Muscle layer of duodenum (tissue), 2 donors: Measurements from ENCODE around the gene IL24.

Experiments
- H3K27ac ChIP-seq: one replicate; pipeline ENCODE4 v1.7.0; 2013; ENCODE audit warnings: mild to moderate bottlenecking, low read length
- H3K27me3 ChIP-seq: one replicate; pipeline ENCODE4 v1.7.0; 2013; ENCODE audit warnings: low read depth, mild to moderate bottlenecking, control low read depth, low read length
- H3K36me3 ChIP-seq, 2 donors: one replicate each; pipeline ENCODE4 v1.7.0; 2013; ENCODE audit warnings: low read length in 2 of 2, control low read depth in 1 of 2, mild to moderate bottlenecking in 1 of 2; ENCODE audit not compliant: insufficient read depth in 2 of 2, control insufficient read depth in 1 of 2
- H3K4me1 ChIP-seq, 2 donors: one replicate each; pipeline ENCODE4 v1.7.0; 2013; ENCODE audit warnings: low read length in 2 of 2, mild to moderate bottlenecking in 2 of 2, control low read depth in 1 of 2, moderate library complexity in 1 of 2; ENCODE audit not compliant: insufficient read depth in 2 of 2, control insufficient read depth in 1 of 2
- H3K4me3 ChIP-seq, 2 donors: one replicate each; pipeline ENCODE4 v1.7.0; 2013; ENCODE audit warnings: low read length in 2 of 2, low read depth in 1 of 2, mild to moderate bottlenecking in 1 of 2
- H3K9me3 ChIP-seq, 2 donors: one replicate each; pipeline ENCODE4 v1.7.0; 2013; ENCODE audit warnings: low read length in 2 of 2, control low read depth in 1 of 2, mild to moderate bottlenecking in 1 of 2; ENCODE audit not compliant: control insufficient read depth in 1 of 2
- donor health status: healthy.

Gene IL24

DNA sequence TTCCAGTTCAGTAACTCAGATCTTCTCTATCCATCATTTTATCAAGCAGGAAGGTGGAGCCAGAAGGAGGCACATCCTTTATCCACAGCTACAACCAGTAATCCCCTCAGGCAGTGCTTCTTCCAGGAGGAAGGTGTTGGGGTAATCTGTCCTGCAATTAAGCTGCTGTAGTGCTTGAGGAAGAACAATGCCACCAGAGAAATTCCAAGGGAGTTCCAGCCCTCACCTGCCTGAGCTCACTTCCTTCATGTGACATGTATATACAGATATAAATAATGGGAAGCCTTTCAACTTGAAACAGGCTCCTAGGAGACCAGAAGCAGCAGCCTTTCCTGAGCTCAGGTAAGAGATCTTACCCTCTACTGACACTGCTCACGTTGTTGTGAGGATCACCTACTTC lies 34.0 kb upstream of the IL24 start:
- no peak overlapping the region for H3K27ac ChIP-seq
- H3K36me3 ChIP-seq: no peaks in the 10 kb centered on the region
- H3K4me1 ChIP-seq: no peaks in the 10 kb centered on the region
- H3K27me3 ChIP-seq: no peaks in the 10 kb centered on the region
- no peak overlapping the region for H3K4me3 ChIP-seq
- H3K9me3 ChIP-seq: no peaks in the 10 kb centered on the region

GRCh38 chr1:206864939-206865671 lies 32.1 kb upstream of the IL24 start, which contains the start of gene IL20:
IL20 (plus strand) TSS chr1:206865623; CDS start chr1:206865853, 230 bp downstream.
- Histone ChIP-seq H3K36me3 (no peaks in the 10 kb centered on the region), H3K27me3 (no peaks in the 10 kb centered on the region), H3K27ac (no peak within 1 kb of the TSS), H3K4me1 (no peaks in the 10 kb centered on the region), H3K9me3 (no peaks in the 10 kb centered on the region), H3K4me3 (no peak within 1 kb of the TSS)

DNA sequence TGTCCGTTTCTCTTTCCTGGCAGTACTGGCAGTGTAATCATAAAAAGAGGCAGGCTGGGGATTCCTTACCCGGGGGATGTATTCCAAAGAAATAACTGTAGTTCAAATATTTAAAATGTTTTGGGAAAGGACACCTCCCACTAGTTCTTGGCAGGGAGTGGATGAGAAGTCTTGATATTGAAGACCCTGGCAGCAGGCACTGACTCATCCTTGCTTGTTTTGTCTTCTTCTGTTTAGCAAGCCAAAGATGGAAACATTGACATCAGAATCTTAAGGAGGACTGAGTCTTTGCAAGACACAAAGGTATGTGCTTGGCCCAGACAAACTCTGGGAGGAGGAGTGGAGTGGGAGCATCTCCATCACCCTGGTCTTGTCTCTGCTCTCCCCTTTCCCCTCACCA lies 31.2 kb upstream of the IL24 start:
- Histone ChIP-seq H3K27me3 (no peaks in the 10 kb centered on the region), H3K27ac (no peak overlapping the region), H3K36me3 (no peaks in the 10 kb centered on the region), H3K9me3 (no peaks in the 10 kb centered on the region), H3K4me1 (no peaks in the 10 kb centered on the region), H3K4me3 (no peak overlapping the region)

DNA sequence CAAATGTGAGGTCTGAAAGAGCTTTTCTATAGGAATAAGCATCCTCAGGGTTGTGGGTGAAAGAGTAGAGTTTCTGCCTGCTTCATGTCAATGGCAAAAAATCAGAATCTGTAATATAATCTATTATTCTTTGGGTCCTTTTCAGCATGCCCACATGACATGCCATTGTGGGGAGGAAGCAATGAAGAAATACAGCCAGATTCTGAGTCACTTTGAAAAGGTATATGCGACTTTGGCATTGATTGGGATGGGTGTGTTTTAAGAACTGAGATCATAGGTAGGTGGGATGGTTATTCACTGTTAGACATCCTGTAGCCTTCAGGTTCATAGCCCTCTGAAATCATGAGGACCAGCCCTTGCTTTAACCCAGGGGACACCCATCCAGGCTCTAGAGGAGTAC lies 30.0 kb upstream of the IL24 start:
- Histone ChIP-seq H3K36me3 (no peaks in the 10 kb centered on the region), H3K27me3 (no peaks in the 10 kb centered on the region), H3K27ac (no peak overlapping the region), H3K4me1 (no peaks in the 10 kb centered on the region), H3K9me3 (peaks cover 0 to under 1% of the 10 kb centered on the region in 2 donors), H3K4me3 (no peak overlapping the region)

DNA sequence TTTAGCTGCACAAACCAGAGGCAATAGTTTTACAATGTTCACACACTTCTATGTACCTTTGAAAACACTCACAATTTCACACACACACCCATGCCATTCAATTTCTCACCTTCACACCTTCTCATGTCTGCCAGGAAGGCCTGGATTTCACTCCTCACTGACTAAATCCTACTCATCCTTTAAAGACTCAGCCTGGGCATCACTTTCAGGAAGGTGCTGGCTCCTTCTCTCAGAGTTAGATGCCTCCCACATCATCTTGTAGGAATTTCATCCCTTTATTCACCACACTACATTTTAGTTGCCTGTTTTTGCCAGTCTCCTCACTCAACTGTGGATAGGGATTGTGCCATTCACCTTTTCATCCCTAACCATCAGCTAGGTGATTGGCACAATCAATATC lies 29.5 kb upstream of the IL24 start:
- Histone ChIP-seq H3K27me3 (no peaks in the 10 kb centered on the region), H3K27ac (no peak overlapping the region), H3K36me3 (no peaks in the 10 kb centered on the region), H3K4me3 (no peak overlapping the region), H3K9me3 (peaks cover 5% of the 10 kb centered on the region in 2 donors), H3K4me1 (no peaks in the 10 kb centered on the region)

GRCh38 chr1:206868264-206868663 lies 29.0 kb upstream of the IL24 start:
- Histone ChIP-seq H3K36me3 (no peaks in the 10 kb centered on the region), H3K27ac (no peak overlapping the region)

DNA sequence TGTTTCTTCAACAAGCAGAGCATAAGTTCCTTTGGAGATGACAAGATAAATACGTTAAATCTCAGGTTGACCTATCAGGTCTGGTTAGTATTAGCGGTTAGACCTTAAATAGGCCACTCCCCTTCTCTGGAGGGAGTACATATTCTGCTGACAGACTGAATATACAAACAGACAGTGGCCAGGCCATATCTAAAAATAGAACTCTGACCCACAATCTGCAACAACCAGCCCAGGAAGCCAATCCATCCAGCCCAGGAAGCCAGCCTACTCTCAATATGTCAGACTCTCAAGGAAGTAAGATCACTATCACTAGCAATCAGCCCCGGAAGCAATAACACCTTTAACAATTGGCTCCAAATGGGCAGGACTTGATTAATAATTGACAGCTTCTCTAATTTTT lies 25.1 kb upstream of the IL24 start:
- no peaks in the 10 kb centered on the region for H3K4me1 ChIP-seq
- H3K9me3 ChIP-seq: peaks cover 6 to 13% of the 10 kb centered on the region in 2 donors
- no peaks in the 10 kb centered on the region for H3K27me3 ChIP-seq
- no peak overlapping the region for H3K27ac ChIP-seq
- H3K36me3 ChIP-seq: no peaks in the 10 kb centered on the region
- no peak overlapping the region for H3K4me3 ChIP-seq

More at GRCh38 chr1:206868264-206868663, 29.0 kb upstream of the IL24 start:
- Histone ChIP-seq H3K9me3 (peaks cover 6 to 7% of the 10 kb centered on the region in 2 donors), H3K4me3 (no peak overlapping the region), H3K4me1 (no peaks in the 10 kb centered on the region), H3K27me3 (no peaks in the 10 kb centered on the region)

GRCh38 chr1:206873603-206874188 lies 23.5 kb upstream of the IL24 start:
- no peaks in the 10 kb centered on the region for H3K4me1 ChIP-seq
- H3K36me3 ChIP-seq: no peaks in the 10 kb centered on the region
- peaks cover 11 to 19% of the 10 kb centered on the region in 2 donors for H3K9me3 ChIP-seq
- no peak overlapping the region for H3K4me3 ChIP-seq
- H3K27me3 ChIP-seq: no peaks in the 10 kb centered on the region
- H3K27ac ChIP-seq: no peak overlapping the region

DNA sequence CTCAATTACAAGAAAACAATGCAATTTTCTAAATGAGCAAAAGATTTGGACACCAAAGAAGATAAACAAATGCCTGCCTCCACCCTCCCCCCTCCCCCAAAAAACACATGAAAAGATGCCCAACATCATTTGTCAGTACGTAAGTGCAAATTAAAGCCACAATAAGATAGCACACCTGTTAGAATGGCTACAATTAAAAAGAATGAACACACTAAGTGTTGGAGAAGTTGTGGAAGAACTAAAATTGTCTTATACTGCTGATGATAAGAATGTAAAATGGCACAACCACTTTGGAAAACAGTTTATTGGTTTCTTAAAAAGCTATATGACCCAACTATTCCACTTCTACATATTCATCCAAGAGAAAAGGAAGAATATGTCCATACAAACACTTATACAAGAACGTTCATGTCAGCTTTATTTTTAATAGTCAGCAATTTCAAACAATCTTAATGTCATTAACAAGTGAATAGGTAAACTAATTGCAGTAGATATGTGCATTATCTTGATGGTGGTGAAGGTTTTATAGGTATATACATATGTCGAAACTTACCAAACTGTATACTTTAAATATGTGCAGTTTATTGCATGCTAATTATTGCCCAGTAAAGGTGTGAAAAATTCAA lies 21.4 kb upstream of the IL24 start:
- H3K27ac ChIP-seq: no peak overlapping the region
- no peaks in the 10 kb centered on the region for H3K4me1 ChIP-seq
- no peak overlapping the region for H3K4me3 ChIP-seq
- no peaks in the 10 kb centered on the region for H3K36me3 ChIP-seq
- H3K9me3 ChIP-seq: peaks cover 12 to 19% of the 10 kb centered on the region in 2 donors
- H3K27me3 ChIP-seq: no peaks in the 10 kb centered on the region

GRCh38 chr1:206878456-206878855 lies 18.8 kb upstream of the IL24 start:
- no peaks in the 10 kb centered on the region for H3K4me1 ChIP-seq
- no peaks in the 10 kb centered on the region for H3K27me3 ChIP-seq
- H3K9me3 ChIP-seq: peaks cover 6 to 12% of the 10 kb centered on the region in 2 donors
- H3K4me3 ChIP-seq: no peak overlapping the region
- H3K27ac ChIP-seq: no peak overlapping the region
- no peaks in the 10 kb centered on the region for H3K36me3 ChIP-seq

- Histone ChIP-seq H3K4me3 (no peak overlapping the region), H3K9me3 (peaks cover 6 to 12% of the 10 kb centered on the region in 2 donors), H3K27me3 (no peaks in the 10 kb centered on the region), H3K36me3 (no peaks in the 10 kb centered on the region), H3K4me1 (no peaks in the 10 kb centered on the region), H3K27ac (no peak overlapping the region)
These were observed 16.9 kb upstream of the IL24 start for GRCh38 chr1:206880314-206880713.
